Measurements from ENCODE around the gene FSD1. TPM values are rescaled to one million over a fixed set of nuclear protein-coding genes. Genes with fewer than 3 reads are reported as not detected.
"Not testable (repeated sequence)": the region's sequence is repeated elsewhere in the genome, so short reads cannot be mapped to it uniquely, and the experiment has no call there.

The FSD1 gene
- total RNA-seq, 1 donor from 2014 or later: 1.1 TPM

DNA sequence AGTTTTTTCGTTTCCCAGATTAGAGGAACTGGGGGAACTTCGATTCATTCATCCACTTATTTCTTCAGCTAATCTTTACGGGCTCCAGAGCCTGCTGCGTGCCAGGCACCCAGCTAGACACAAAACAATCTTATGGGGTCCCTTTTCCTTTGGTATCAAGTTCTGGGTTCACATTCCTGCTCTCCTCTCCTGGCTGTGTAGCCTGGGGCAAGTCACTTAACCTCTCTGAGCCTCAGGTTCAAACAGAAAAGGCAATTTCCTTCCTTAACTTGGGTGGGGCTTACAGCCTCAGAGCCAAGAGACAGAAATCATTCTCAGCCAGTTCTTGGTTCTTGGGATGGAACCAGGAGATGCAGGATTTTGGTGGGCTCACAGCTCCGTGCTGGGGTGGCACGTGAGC lies 19.4 kb upstream of the FSD1 start:
- DNase-seq: no peak

GRCh38 chr19:4286141-4286540 lies 18.3 kb upstream of the FSD1 start:
- DNase-seq: not testable (repeated sequence)

- no peak for DNase-seq
These were observed 16.2 kb upstream of the FSD1 start for GRCh38 chr19:4288091-4288777.

- DNase-seq: no peak
These were observed 13.1 kb upstream of the FSD1 start for GRCh38 chr19:4291184-4291732.

DNA sequence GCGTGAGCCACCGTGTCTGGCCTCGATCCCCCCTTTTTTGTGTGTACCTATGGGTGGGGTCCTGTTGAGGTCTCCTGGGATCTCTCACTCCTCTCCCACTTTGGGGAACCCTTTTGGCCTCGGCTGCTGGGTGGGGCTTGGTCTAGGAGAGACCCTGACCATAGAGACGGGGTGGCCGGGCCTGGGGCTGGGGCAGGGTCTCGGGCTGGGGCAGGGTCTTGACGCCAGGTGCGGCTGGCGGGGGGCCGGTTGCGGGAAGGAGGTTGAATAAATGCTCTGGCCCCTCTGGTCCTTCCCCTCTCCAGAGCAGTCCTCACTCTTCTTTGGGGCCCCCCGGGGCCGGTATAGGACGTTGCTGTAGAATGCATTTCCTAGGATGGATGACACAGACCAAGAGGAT lies 11.9 kb upstream of the FSD1 start:
- no peak for DNase-seq

DNA sequence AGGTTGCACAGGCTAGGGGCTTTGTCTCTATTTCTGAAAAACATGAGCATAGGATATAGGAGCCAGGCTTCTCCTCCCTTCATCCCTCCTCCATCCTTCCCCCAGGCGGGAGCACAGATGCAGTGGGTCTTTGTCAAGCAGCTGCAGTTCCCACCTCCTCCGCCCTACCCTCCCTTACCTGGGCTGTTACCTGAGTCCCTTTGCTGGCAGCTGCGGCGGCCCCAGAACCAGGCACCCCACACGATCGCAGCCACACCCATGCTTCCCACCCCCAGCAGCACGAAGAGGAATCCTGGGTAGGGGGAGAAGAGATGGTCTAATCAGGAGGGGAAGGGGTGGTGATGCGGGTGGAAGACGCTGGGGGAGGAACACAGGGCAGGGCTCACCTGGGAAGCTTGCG lies 10.0 kb upstream of the FSD1 start:
- no peak for DNase-seq

DNA sequence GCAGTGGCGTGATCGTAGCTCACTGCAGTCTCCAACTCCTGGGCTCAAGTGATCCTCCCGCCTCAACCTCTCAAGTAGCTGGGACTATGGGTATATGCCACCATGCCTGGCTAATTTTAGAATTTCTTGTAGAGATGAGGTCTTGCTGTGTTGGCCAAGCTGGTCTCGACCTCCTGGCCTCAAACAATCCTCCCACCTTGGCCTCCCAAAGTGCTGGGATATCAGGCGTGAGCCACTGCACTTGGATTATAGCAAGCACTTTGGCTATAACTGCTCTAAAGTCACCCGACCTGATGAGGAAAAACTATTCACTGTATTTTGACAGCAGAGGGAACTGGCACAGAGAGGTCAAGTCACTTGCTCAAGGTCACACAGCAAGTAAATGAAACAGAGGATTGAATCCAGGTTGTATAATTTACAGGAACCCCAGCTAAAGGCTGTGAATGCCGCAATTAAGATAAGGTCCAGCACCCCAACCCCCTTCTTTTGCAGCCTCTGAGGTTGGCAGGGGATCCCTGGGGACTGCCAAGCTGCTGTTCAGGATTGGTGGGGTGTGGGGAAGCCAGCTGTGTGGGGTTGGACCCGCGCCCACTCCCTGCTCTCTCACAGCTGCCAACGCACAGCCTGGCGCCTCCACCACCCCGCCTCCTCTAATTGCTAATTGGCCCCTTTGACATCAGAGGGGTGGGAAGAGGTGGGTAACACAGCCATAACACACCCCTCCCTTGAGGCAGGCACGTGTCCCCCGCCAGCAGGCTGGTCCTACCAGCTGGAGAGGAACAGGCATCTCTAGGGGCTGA lies 8.2 kb upstream of the FSD1 start:
- DNase-seq: peak; percentile 80

DNA sequence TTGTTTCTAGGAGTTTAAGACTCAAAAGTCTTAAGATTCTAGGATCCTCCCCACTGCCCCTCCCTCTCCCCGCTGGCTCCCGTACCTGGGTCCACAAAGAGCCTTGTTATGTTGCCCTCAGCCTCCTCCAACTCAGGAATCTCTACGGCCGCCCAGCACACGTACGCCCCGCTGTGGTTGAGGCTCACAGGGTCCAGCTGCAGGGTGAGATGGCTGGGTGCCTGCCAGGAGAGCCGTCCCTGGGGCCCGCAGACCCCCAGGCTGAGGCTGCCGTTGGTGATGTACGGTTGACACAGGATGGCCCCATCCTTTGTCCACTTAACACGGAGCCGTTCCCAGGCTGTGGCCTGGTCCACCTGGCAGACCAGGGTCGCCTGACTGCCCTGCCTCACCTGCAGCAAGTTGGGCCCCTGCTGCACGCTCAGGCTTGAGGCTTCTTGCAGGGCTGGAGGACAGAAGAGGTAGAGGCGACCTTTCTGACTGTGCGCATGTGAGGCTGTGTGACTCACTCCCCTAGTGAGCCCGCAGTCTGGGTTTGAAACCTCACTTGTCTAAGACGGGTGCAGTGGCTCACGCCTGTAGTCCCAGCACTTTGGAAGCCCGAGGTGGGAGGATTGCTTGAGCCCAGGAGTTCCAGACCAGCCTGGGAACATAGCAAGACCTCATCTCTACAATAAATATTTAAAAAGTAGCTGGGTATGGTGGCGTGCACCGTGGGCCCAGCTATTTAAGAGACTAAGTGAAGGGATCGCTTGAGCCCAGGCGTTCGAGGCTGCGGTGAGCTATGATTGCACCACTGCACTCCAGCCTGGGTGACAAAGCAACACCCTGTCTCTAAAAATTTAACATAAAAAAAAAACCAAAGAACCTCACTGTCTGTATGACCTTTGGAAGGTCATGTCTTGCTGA lies 6.2 kb upstream of the FSD1 start:
- DNase-seq: no peak

GRCh38 chr19:4298810-4299550 lies 5.4 kb upstream of the FSD1 start:
- DNase-seq: no peak

GRCh38 chr19:4300589-4300988 lies 3.8 kb upstream of the FSD1 start:
- no peak for DNase-seq

DNA sequence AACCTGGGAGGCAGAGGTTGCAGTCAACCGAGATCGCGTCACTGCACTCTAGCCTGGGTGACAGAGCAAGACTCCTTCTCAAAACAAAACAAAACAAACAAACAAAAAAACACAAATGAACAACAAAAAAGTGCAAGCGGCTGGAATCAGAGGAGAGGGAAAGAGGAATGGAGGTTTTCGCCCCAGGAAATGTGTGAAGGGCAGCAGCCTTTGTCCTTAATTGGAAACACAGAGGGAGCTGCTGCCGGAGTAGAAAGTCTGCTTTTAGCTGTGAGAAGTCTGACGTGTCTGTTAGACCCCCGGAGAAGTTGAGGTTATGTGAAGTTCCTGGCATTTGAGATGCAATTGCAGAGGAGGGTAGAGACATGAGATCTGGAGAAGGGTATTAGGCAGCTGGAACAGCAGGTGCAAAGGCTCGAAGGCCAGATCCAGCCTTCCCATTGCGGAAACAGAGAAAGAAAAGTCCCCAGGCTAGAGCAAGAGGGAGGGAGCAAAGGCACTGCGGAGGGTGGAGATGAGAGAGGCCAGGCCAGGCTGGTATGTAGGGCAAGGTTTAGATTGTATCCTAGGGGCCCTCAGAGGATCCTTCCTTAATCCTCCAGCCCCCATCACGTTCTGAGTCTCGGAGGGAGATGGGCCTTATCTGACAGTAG lies 2.7 kb upstream of the FSD1 start:
- DNase-seq: peak; percentile 70

DNA sequence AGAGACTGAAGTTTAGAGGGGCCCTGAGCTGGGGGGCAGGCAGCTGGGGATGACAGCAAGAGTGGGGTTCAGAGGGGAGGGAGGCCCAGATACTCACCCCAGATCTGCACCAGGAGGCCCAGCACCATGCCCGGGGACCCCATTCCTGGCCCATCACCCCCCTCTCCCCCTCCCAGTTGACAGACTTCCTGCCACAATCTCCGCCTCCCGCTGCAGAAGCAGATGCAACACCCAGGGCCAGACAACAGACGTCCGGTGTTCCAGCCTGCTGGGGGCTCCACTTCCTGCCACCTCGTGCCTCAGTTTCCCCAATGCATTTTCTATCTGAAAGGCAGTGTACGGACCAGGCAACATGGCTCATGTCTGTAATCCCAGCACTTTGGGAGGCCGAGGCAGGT lies 2.2 kb upstream of the FSD1 start, which contains the start of gene TMIGD2:
Gene TMIGD2, minus strand, starts transcription at position 147 of the 398 bp plus-strand sequence. Its CDS starts 4 bp downstream, at position 143.
- DNase-seq: no peak

DNA sequence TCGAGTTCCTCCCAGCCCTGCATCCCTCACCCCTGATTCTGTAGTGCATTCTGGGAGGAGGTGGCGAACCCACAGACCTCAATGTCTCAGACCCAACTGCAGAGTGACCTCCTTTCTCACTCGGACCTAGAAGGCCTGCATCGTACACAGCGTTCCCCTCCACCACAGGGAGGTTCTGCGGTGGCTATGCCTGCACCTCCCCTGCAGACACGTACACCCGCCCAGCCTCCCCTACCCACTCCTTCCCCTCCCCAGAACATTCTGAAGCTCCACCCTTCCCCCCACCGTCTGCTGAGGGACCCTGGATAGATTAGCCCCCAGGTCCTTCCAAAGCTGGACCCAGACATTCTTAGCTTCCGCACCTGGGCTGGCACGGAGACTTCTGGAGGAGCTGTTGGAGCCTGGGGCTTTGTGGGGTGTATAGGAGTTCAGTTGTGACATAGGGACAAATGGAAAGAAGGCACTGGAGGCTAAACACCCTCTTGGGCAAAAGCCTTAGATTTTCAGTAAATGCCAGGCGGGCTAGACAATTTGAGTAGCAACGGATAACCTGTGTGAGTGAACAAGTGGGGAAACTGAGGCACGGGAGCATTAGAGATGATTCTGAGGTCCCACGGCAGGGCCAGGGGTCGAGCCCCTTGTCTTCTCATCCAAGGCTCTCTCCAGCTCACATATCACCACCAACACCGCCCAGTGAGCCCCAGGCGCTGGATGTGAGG lies 420 bp upstream of the FSD1 start:
- DNase-seq: no peak

- no peak for DNase-seq
These were observed 837 bp downstream of the FSD1 start for GRCh38 chr19:4305257-4305612.

DNA sequence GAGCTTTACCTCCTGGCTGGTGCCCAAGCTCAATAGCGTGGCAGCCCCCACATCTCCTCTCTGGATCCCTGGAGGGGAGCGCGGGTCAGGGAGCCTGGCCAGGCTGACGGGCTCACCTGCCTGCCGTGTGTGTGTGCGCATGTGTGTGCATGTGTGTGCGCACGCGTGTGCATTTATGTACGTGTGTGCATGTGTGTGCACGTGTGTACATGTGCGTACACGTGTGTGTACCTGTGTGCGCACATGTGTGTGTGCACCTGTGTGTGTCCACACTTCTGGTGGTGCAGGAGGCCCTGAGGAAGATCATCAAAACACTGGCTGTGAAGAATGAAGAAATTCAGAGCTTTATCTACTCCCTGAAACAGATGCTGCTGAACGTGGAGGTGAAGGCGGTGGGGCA lies 1.3 kb downstream of the FSD1 start:
- DNase-seq: no peak

GRCh38 chr19:4310247-4311121 lies 6.1 kb downstream of the FSD1 start:
- no peak for DNase-seq

GRCh38 chr19:4313847-4314490 lies 9.6 kb downstream of the FSD1 start:
- DNase-seq: no peak

DNA sequence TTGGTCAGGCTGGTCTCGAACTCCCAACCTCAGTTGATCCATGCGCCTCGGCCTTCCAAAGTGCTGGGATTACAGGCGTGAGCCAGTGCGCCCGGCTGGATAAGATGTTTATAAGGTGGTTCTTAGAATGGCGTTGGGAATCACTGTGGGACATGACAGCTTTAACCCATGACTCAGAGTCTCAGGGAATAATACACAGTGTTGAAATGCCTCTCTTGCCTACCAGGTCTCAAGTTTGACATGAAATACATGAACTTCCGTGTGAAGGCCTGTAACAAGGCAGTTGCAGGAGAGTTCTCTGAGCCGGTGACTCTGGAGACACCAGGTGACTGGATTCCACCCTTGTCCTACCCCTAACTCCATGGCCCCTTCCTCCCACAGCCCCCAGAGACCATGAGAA lies 12.6 kb downstream of the FSD1 start:
- no peak for DNase-seq

- DNase-seq: no peak
These were observed 14.1 kb downstream of the FSD1 start for GRCh38 chr19:4318460-4318859.

All from tongue (tissue), 2 donors.